Erythroblast (primary cell): ENCODE results near the gene BRD1.

Experiments used
- GATA1 ChIP-seq: IDR thresholded peaks from 2 replicates; pipeline ENCODE4 v1.6.1; 2011; ENCODE audit warnings: low read depth, mild to moderate bottlenecking, control low read depth, low read length, moderate library complexity
- POLR2A ChIP-seq: IDR thresholded peaks from 2 replicates; pipeline ENCODE4 v1.6.1; 2011; ENCODE audit warnings: mild to moderate bottlenecking, low read length

- no peak for TF ChIP-seq POLR2A
- TF ChIP-seq GATA1, result no peak
Observed at GRCh38 chr22:49863931-49864330, 36.3 kb upstream of the BRD1 start.
